GM19193 (cell line): ENCODE measurements around the gene EGF.

Source experiments
- POLR2A ChIP-seq: IDR thresholded peaks from 4 replicates; pipeline ENCODE4 v1.6.1; 2011; ENCODE audit not compliant: insufficient read depth, insufficient read length; ENCODE audit errors: extremely low read depth

Gene EGF

GRCh38 chr4:110033355-110034025, 120.8 kb downstream of the EGF start:
- no peak for TF ChIP-seq POLR2A

GRCh38 chr4:110034026-110034393, 121.3 kb downstream of the EGF start:
- no peak for TF ChIP-seq POLR2A

GRCh38 chr4:110041735-110042134, 129.1 kb downstream of the EGF start:
- TF ChIP-seq POLR2A: no peak

GRCh38 chr4:110042545-110043517, 130.1 kb downstream of the EGF start:
- no peak for TF ChIP-seq POLR2A

- TF ChIP-seq POLR2A: no peak
Observed at GRCh38 chr4:110046588-110047049, 133.9 kb downstream of the EGF start.

GRCh38 chr4:110049951-110050925, 137.6 kb downstream of the EGF start:
- TF ChIP-seq POLR2A: no peak

- TF ChIP-seq POLR2A: no peak
Observed at GRCh38 chr4:110055158-110055768, 142.6 kb downstream of the EGF start.

- TF ChIP-seq POLR2A: no peak
Observed at GRCh38 chr4:110058677-110059076, 146.0 kb downstream of the EGF start.

- no peak for TF ChIP-seq POLR2A
Observed at GRCh38 chr4:110059556-110060191, 147.0 kb downstream of the EGF start.

- no peak for TF ChIP-seq POLR2A
Observed at GRCh38 chr4:110061076-110061475, 148.4 kb downstream of the EGF start.
